PFSK-1 (cell line): ENCODE data around the gene ACTC1.

Experiments used
- FOXP2 ChIP-seq: optimal IDR thresholded peaks from 2 replicates; pipeline ENCODE3; 2011; ENCODE audit warnings: borderline replicate concordance, control low read depth, inconsistent platforms; ENCODE audit not compliant: insufficient read depth; ENCODE audit errors: extremely low read length, extremely low read depth
- POLR2AphosphoS5 ChIP-seq: IDR thresholded peaks from 2 replicates; pipeline ENCODE4 v1.6.1; 2012; ENCODE audit warnings: low read depth, mild to moderate bottlenecking, control low read depth, low read length, moderate library complexity
- REST ChIP-seq, 2 experiments: IDR thresholded peaks; 2 replicates each; pipeline versions ENCODE4 v1.6.1 to v1.8.0; 2011 to 2012; ENCODE audit warnings: low read depth in 2 of 2, low read length in 2 of 2, control low read depth in 1 of 2, inconsistent platforms in 1 of 2, mild to moderate bottlenecking in 1 of 2, moderate library complexity in 1 of 2; ENCODE audit not compliant: insufficient read depth in 1 of 2
- SIN3A ChIP-seq: IDR thresholded peaks from 2 replicates; pipeline ENCODE4 v1.6.1; 2012; ENCODE audit warnings: mild to moderate bottlenecking, low read length, moderate library complexity, borderline replicate concordance; ENCODE audit not compliant: insufficient read depth
- TAF1 ChIP-seq: IDR thresholded peaks from 2 replicates; pipeline ENCODE4 v1.6.1; 2012; ENCODE audit warnings: low read length, control low read depth, borderline replicate concordance; ENCODE audit not compliant: insufficient read depth

Gene ACTC1

DNA sequence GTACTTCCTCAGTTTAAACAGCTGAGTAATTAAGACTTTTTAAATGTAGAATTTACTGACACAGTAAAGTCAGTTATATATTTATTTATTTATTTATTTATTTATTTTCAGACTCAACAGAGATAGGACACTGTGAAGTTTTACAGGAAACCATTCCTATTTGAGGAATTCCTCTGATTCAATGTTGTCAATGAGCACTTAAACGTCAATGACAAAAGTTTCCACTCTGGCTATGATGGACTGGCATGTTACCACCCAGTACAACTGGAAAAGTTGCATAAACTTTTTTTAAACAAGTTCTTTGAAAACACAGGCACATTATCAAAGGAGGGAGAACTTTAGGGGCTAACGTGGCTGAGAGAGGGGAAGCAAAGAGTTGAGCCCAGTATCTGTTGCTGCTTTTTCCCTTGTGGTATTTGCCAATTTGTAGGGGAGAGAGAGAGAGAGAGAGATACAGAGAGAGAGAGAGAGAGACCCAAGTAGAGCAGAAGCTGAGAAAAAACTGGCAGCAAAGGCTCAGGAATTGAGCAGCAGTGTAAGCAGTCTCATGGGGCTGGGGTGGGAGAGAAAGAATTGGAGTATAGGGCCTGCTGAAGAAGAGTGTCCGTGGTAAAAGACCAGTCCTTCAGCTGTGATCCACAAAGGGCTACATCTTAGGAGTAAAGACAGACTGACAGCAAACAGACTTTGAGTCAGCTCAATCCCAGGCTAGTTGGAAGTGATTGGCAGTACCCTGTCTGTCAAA is 18.3 kb upstream of the ACTC1 start:
- TF ChIP-seq FOXP2 (no peak), REST (IDR thresholded peaks at IDR 0.05; ENCODE audit: insufficient read depth in 1 of 2, low read depth in 2 of 2, low read length in 2 of 2) (no peak), TAF1 (no peak), POLR2AphosphoS5 (no peak), SIN3A (no peak)

- TF ChIP-seq TAF1 (no peak), SIN3A (no peak), FOXP2 (no peak), REST (IDR thresholded peaks at IDR 0.05; ENCODE audit: insufficient read depth in 1 of 2, low read depth in 2 of 2, low read length in 2 of 2) (no peak), POLR2AphosphoS5 (no peak)
These were observed 17.0 kb upstream of the ACTC1 start for GRCh38 chr15:34812369-34812768.

- TF ChIP-seq SIN3A = no peak
- peak; percentile 16 for TF ChIP-seq FOXP2
- no peak for TF ChIP-seq POLR2AphosphoS5
- no peak for TF ChIP-seq REST (IDR thresholded peaks at IDR 0.05; ENCODE audit: insufficient read depth in 1 of 2, low read depth in 2 of 2, low read length in 2 of 2)
- TF ChIP-seq TAF1 = no peak
These were observed 15.2 kb upstream of the ACTC1 start for GRCh38 chr15:34810443-34811129.

DNA sequence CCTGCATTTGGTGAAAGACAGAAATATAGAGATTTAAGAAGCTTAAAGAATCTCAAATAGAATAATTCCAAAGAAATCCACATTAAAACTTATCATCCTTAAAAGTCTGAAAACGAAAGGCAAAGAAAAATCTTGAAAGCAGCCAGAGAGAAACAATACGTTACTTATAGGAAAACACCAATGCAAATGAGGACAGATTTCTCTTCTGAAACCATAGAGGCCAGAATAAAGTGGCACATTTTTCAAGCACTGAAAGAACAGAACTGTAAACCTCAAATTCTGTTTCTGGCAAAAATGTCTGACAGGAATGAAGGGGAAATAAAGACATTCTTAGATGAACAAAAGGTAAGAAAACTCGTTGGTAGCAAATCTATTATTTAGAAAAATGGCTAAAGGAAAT is 13.8 kb upstream of the ACTC1 start:
- TF ChIP-seq POLR2AphosphoS5 = no peak
- TF ChIP-seq SIN3A = no peak
- TF ChIP-seq REST (IDR thresholded peaks at IDR 0.05; ENCODE audit: insufficient read depth in 1 of 2, low read depth in 2 of 2, low read length in 2 of 2) = no peak
- TF ChIP-seq TAF1 = no peak
- no peak for TF ChIP-seq FOXP2
